ENCODE results near the gene ATXN7. TPM values are rescaled to one million over a fixed set of nuclear protein-coding genes. Genes with fewer than 3 reads are reported as not detected.

Gene ATXN7
- total RNA-seq, 4 donors from 2014 or later, result 20.9 to 28.2 (median 22.6) TPM

DNA sequence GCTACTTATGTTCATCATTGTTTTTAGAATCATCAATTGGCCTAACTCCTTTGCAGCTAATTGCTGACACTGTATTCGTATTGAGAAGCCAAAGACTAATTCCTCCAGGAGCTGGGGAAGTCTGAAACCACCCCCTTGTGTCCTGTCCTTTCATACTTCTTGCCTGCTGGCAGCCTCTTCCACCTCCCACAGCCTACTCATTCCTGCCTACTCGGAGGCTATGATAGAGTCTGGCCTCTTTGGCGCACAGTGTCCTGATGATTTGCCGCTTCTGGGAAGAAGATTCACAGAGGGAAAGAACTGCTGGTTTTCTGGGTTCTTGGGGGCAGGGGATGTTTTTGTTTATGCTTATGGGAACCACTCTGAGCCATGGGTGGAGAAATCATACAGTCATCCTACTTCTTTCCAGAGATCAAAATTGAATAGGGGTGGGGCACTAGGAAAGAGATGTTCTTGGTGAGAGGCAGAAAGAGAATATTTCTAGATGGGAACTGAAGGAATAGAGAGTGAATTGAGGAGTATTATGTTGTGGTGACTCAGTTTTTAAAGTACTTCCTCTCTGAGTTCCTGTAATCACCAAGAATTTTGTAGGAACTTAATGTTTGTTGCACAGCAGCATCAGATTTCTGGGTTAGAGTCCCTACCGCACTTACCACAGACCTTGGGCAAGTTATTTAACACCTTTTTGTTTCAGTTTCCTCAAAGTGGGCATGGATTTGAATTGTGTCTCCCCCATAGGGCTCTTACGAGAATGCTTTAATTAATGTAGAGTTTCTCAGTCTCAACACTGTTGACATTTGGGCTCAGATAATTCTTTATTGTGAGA is 70.6 kb downstream of the ATXN7 start:
- intact Hi-C loops (cut with DNase I), result no loop called here
- Histone ChIP-seq H3K27ac (replicated peaks in 1 of 4) (no peak overlapping the region), H3K36me3 (no peaks in the 10 kb centered on the region), H3K4me1 (peaks cover 36 to 76% (median 60%) of the 10 kb centered on the region in 4 donors), H3K9me3 (no peaks in the 10 kb centered on the region), H3K27me3 (no peaks in the 10 kb centered on the region), H3K4me3 (no peak overlapping the region)
- DNase-seq (ENCODE audit: extremely low spot score), result no peak
- TF ChIP-seq POLR2A (IDR thresholded peaks at IDR 0.05; ENCODE audit: low read depth) (no peak), EP300 (IDR thresholded peaks at IDR 0.05) (no peak), POLR2AphosphoS5 (IDR thresholded peaks at IDR 0.05) (no peak)
- TF ChIP-seq, protein P1, sequence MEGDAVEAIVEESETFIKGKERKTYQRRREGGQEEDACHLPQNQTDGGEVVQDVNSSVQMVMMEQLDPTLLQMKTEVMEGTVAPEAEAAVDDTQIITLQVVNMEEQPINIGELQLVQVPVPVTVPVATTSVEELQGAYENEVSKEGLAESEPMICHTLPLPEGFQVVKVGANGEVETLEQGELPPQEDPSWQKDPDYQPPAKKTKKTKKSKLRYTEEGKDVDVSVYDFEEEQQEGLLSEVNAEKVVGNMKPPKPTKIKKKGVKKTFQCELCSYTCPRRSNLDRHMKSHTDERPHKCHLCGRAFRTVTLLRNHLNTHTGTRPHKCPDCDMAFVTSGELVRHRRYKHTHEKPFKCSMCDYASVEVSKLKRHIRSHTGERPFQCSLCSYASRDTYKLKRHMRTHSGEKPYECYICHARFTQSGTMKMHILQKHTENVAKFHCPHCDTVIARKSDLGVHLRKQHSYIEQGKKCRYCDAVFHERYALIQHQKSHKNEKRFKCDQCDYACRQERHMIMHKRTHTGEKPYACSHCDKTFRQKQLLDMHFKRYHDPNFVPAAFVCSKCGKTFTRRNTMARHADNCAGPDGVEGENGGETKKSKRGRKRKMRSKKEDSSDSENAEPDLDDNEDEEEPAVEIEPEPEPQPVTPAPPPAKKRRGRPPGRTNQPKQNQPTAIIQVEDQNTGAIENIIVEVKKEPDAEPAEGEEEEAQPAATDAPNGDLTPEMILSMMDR (IDR thresholded peaks at IDR 0.05), result no peak
- WGBS, result 72% methylated on average over 6 of the region's 6 CpGs

DNA sequence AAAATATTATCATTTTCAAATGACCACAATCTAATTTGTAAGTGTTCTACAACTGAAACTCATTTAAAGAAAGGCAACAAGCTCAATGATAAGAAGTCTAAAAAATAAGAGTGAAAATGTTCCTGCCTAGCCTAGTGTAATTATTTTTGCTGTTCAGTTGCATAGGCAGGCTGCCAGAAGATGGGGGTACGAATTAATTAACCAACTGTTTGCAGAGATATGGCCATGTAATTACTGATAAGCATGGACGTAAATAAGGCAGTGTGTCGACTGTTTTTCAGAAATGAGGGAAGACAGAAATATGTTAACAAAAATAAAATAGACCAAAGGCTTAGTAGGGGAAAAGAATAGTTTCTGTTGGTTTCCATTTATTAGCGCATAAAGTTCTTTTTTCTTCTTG is 73.3 kb downstream of the ATXN7 start:
- WGBS, result 70% methylated on average over 4 of the region's 4 CpGs
- peaks cover 27 to 70% (median 66%) of the 10 kb centered on the region in 4 donors for H3K4me1 ChIP-seq
- intact Hi-C loops (cut with DNase I), result no loop called here

DNA sequence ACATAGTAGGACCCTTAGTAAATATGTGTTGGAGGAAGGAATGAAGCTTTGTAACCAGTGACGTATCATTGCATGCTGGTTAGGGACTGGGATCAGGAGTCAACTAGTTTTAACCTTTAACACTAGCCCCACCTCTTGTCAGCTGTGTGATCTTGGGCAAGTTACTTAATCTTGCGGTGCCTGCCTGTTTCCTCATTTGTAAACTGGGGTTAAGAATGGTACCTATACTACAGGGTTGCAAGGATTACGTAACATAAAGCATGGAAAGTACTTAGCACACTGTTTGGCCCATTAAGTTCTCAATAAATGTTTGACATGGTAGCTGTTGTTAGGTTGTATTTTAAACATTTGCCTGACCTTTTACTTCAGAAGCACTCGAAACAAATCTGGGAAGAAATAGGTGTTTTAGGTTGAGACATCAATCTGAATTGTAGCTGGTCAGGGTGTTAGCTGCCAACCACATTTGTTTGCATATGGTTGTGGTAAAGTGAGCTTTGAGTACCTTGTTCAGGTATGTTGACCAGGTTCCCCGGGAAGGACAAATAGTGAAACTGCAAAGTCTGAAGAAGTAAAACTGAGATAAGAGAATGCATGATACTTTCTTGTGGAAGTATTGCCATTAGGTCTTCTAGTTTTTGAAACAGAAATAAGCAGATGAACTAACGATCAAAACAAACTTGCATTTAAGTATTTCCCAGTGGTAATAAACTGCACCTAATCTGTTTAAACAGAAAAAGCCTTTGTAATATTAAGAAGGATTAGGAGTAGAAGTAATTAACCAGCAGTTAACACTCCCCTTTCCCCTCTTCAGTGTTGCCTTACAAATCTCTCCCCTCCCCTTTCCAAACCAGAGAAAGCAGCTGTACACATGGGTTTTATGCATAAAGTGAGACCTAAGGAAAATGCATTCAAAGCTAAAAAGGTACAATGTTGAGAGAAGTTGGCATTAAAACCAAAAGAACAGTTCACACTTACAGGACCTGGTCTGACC is 74.3 kb downstream of the ATXN7 start:
- H3K36me3 ChIP-seq, result no peaks in the 10 kb centered on the region
- H3K4me1 ChIP-seq, result peaks cover 18 to 69% (median 56%) of the 10 kb centered on the region in 4 donors
- intact Hi-C loops (cut with DNase I), result no loop called here
- 74% methylated on average over 6 of the region's 6 CpGs for WGBS
- H3K27me3 ChIP-seq, result no peaks in the 10 kb centered on the region
- H3K4me3 ChIP-seq, result no peak overlapping the region
- DNase-seq (ENCODE audit: extremely low spot score), result no peak
- TF ChIP-seq POLR2A (IDR thresholded peaks at IDR 0.05; ENCODE audit: low read depth) (no peak), POLR2AphosphoS5 (IDR thresholded peaks at IDR 0.05) (no peak), EP300 (IDR thresholded peaks at IDR 0.05) (no peak)
- TF ChIP-seq, protein P1 (IDR thresholded peaks at IDR 0.05), result no peak
- H3K27ac ChIP-seq (replicated peaks in 1 of 4), result no peak overlapping the region
- no peaks in the 10 kb centered on the region for H3K9me3 ChIP-seq

More for the DNA sequence above, 73.3 kb downstream of the ATXN7 start:
- Histone ChIP-seq H3K9me3 (no peaks in the 10 kb centered on the region), H3K27me3 (no peaks in the 10 kb centered on the region), H3K36me3 (no peaks in the 10 kb centered on the region), H3K27ac (replicated peaks in 1 of 4) (no peak overlapping the region), H3K4me3 (no peak overlapping the region)
- no peak for DNase-seq (ENCODE audit: extremely low spot score)
- TF ChIP-seq POLR2AphosphoS5 (IDR thresholded peaks at IDR 0.05) (no peak), POLR2A (IDR thresholded peaks at IDR 0.05; ENCODE audit: low read depth) (no peak), EP300 (IDR thresholded peaks at IDR 0.05) (no peak)
- TF ChIP-seq, protein P1 (IDR thresholded peaks at IDR 0.05), result no peak

DNA sequence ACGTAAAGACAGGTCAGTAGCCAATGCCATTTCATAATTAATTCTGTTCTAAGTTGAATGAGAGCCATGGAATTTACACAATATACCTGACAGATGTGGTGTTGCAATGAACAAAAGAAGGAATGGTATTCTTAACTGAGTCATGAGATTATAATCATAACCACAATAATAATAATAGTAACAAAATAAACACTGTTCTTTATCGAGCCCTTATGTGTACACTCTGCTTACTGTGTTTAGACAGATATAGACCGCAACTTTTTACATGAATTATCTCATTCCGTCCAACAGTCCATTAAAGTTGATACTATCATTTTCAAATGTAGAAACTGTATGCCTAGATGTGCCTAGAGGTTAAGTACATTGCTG is 76.7 kb downstream of the ATXN7 start:
- Histone ChIP-seq H3K27ac (replicated peaks in 1 of 4) (no peak overlapping the region), H3K36me3 (peaks cover 0 to 6% (median 0%) of the 10 kb centered on the region in 4 donors), H3K4me3 (no peak overlapping the region), H3K4me1 (peaks cover 12 to 68% (median 44%) of the 10 kb centered on the region in 4 donors), H3K9me3 (no peaks in the 10 kb centered on the region), H3K27me3 (no peaks in the 10 kb centered on the region)
- intact Hi-C loops (cut with DNase I), result no loop called here
- 73% methylated on average over 4 of the region's 4 CpGs for WGBS
- TF ChIP-seq, protein P1 (IDR thresholded peaks at IDR 0.05), result no peak
- TF ChIP-seq POLR2AphosphoS5 (IDR thresholded peaks at IDR 0.05), result no peak
- TF ChIP-seq POLR2A (IDR thresholded peaks at IDR 0.05; ENCODE audit: low read depth), result no peak
- no peak for TF ChIP-seq EP300 (IDR thresholded peaks at IDR 0.05)
- DNase-seq (ENCODE audit: extremely low spot score), result no peak

Data from esophagus muscularis mucosa (tissue), 4 donors.